PC-9 (cell line): Measurements from ENCODE around the gene NVL. TPM values are rescaled to one million over a fixed set of nuclear protein-coding genes. Genes with fewer than 3 reads are reported as not detected.
A peak's percentile ranks its signal among the peaks of the same experiment; 100 is the strongest.

Source experiments
- BruUV-seq: library from RNA; stranded (reverse); fragments of 400-500 nt; replicated peaks from 2 replicates; lab custom pipeline; 2021; lab: Mats Ljungman, UMichigan
- CTCF ChIA-PET: fragments of 300-600 bp; sonication (Branson Sonifier 250); formaldehyde crosslinking; loops from one replicate; lab custom pipeline; 2022; ENCODE audit warnings: antibody characterized with exemption; lab: Charles Lee
- POLR2A ChIA-PET: fragments of 300-600 bp; sonication (Branson Sonifier 250); formaldehyde crosslinking; loops from one replicate; lab custom pipeline; 2022; ENCODE audit warnings: antibody characterized with exemption; ENCODE audit not compliant: unreplicated experiment; lab: Charles Lee
- DNase-seq, 2 experiments: peaks; one replicate each; pipeline versions ENCODE4 v3.0.0 to v3.0.0-alpha.2; 2015 to 2022; ENCODE audit warnings: mixed read lengths in 1 of 2
- H2AFZ ChIP-seq: fragments of 200-600 bp; sonication (generic); 2 replicates; pipeline ENCODE4 v1.8.1; 2017; ENCODE audit warnings: antibody characterized with exemption
- H3F3A ChIP-seq: fragments of 200-600 bp; sonication (generic); 2 replicates; pipeline ENCODE4 v1.8.1; 2017; ENCODE audit warnings: antibody characterized with exemption, mild to moderate bottlenecking, low read depth; ENCODE audit not compliant: insufficient read depth
- H3K27ac ChIP-seq: fragments of 200-600 bp; sonication (generic); 2 replicates; pipeline ENCODE4 v1.6.1; 2016; ENCODE audit warnings: mixed run types
- H3K27me3 ChIP-seq: fragments of 200-600 bp; sonication (generic); 2 replicates; pipeline ENCODE4 v1.6.1; 2016; ENCODE audit warnings: low read depth, mixed run types; ENCODE audit not compliant: insufficient read depth
- H3K36me3 ChIP-seq: fragments of 200-600 bp; sonication (generic); 2 replicates; pipeline ENCODE4 v1.6.1; 2016; ENCODE audit warnings: low read depth, mixed run types
- H3K4me1 ChIP-seq: fragments of 200-600 bp; sonication (generic); replicated peaks from 2 replicates; pipeline ENCODE4 v1.6.1; 2016; ENCODE audit warnings: mixed run types; ENCODE audit not compliant: insufficient read depth
- H3K4me2 ChIP-seq: fragments of 200-600 bp; sonication (generic); 2 replicates; pipeline ENCODE4 v1.6.1; 2017; ENCODE audit warnings: mixed run types
- H3K4me3 ChIP-seq: fragments of 200-600 bp; sonication (generic); 2 replicates; pipeline ENCODE4 v1.6.1; 2016; ENCODE audit warnings: mixed run types
- H3K79me2 ChIP-seq: fragments of 200-600 bp; sonication (generic); 2 replicates; pipeline ENCODE4 v1.6.1; 2017; ENCODE audit warnings: low read depth, mixed run types
- H3K9me2 ChIP-seq: fragments of 200-600 bp; sonication (generic); 2 replicates; pipeline ENCODE4 v1.8.1; 2017; ENCODE audit warnings: mild to moderate bottlenecking; ENCODE audit not compliant: insufficient read depth
- H3K9me3 ChIP-seq: fragments of 200-600 bp; sonication (generic); 2 replicates; pipeline ENCODE4 v1.8.1; 2016; ENCODE audit warnings: low read depth; ENCODE audit not compliant: insufficient read depth
- H4K20me1 ChIP-seq: fragments of 200-600 bp; sonication (generic); 2 replicates; pipeline ENCODE4 v1.8.1; 2017; ENCODE audit not compliant: insufficient read depth
- EZH2 ChIP-seq: fragments of 200-600 bp; sonication (generic); IDR thresholded peaks from 2 replicates; pipeline ENCODE4 v1.8.0; 2017; ENCODE audit warnings: antibody characterized with exemption, low read depth
- intact Hi-C: fragments of 100-400 bp; cut with micrococcal nuclease; formaldehyde crosslinking; loops from one replicate; pipeline ENCODE4 v1.10.0; 2022; ENCODE audit not compliant: unreplicated experiment
- total RNA-seq: library from RNA; stranded (reverse); gene quantifications from 2 replicates; pipeline ENCODE4 v1.2.3, GENCODE V29; 2021
- TF ChIP-seq, protein P1 (sequence below): fragments of 200-600 bp; sonication (generic); conservative IDR thresholded peaks from 2 replicates; pipeline ENCODE4 v1.6.1; 2017; ENCODE audit warnings: mixed run types, antibody characterized with exemption, mild to moderate bottlenecking, moderate library complexity

Gene NVL
- total RNA-seq, 1 experiment from 2014 or later: 36.1 TPM

DNA sequence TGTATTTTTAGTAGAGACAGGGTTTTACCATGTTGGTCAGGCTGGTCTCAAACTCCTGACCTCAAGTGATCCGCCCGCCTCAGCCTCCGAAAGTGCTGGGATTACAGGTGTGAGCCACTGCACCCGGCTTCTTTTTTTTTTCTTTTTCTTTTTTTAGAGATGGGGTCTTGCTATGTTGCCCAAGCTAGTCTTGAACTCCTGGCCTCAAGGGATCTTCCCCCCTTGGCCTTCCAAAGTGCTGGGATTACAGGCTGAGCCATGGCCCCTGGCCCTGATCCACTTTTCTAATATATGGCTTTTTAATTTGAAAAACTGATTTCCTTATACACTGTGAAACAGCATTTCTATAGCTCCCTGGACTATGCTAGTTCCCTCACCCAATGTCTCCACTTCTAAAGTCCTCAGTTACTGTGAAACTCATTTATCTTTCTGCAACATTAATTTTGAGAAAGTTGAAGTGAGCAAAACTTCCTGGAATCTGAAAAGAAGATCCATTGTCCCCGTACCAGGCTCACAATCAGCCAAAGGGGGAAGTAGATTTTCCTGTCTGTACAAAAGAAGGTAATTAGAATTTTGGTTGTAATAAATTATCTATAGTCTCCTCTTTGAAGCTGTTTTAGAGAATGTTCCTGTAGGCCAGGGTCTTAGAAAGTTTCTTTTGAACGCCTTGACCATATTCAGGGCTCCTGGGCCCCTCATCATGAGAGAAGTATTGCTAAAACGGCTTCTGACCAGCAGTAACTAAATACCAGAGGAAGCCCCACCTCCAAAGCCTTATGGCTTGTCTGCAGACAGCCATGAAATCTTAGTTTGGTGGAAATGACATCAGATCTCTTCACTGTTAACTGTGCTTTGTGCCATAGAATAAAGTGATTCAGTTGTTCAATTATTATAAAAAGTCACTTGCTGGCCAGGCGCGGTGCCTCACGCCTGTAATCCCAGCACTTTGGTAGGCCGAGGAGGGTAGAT, 112.0 kb downstream of the NVL start:
- Histone ChIP-seq H3K9me3 (no peaks in the 10 kb centered on the region), H3K36me3 (no peaks in the 10 kb centered on the region), H4K20me1 (no peaks in the 10 kb centered on the region), H3F3A (peaks cover 15% of the 10 kb centered on the region), H3K79me2 (no peaks in the 10 kb centered on the region), H3K4me1 (peaks cover 16% of the 10 kb centered on the region), H3K27ac (no peak overlapping the region), H3K27me3 (no peaks in the 10 kb centered on the region), H2AFZ (no peak overlapping the region), H3K9me2 (no peaks in the 10 kb centered on the region), H3K4me3 (no peak overlapping the region), H3K4me2 (no peak overlapping the region)
- ChIA-PET CTCF (no interaction called here), POLR2A (interaction anchor here (0.7 kb wide), 1 partner anchor 14 kb away, joined by 5 read pairs; no protein-coding TSS in a partner anchor)
- no TSS peak for BruUV-seq
- intact Hi-C loops: no loop called here
- no peak for TF ChIP-seq EZH2
- TF ChIP-seq, protein P1, sequence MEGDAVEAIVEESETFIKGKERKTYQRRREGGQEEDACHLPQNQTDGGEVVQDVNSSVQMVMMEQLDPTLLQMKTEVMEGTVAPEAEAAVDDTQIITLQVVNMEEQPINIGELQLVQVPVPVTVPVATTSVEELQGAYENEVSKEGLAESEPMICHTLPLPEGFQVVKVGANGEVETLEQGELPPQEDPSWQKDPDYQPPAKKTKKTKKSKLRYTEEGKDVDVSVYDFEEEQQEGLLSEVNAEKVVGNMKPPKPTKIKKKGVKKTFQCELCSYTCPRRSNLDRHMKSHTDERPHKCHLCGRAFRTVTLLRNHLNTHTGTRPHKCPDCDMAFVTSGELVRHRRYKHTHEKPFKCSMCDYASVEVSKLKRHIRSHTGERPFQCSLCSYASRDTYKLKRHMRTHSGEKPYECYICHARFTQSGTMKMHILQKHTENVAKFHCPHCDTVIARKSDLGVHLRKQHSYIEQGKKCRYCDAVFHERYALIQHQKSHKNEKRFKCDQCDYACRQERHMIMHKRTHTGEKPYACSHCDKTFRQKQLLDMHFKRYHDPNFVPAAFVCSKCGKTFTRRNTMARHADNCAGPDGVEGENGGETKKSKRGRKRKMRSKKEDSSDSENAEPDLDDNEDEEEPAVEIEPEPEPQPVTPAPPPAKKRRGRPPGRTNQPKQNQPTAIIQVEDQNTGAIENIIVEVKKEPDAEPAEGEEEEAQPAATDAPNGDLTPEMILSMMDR: no peak
- no peak for DNase-seq

DNA sequence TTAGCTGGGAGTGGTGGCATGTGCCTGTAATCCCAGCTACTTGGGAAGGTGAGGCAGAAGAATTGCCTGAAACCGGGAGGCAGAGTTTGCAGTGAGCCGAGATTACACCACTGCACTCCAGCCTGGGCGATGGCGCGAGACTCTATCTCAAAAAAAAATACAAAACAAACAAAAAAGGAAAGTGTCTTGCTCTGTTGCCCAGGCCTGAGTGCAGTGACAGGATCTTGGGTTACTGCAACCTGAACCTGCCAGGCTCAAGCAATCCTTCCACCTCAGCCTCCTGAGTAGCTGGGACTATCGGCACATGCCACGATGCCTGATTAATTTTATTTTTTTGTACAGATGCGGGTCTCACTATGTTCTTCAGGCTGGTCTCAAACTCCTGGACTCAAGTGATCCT, 113.6 kb downstream of the NVL start:
- Histone ChIP-seq H3K4me2 (no peak overlapping the region), H3K4me3 (no peak overlapping the region), H3K27ac (no peak overlapping the region), H4K20me1 (no peaks in the 10 kb centered on the region), H3K4me1 (peaks cover 32% of the 10 kb centered on the region), H3K79me2 (no peaks in the 10 kb centered on the region), H3F3A (peaks cover 27% of the 10 kb centered on the region), H3K9me2 (no peaks in the 10 kb centered on the region), H3K9me3 (no peaks in the 10 kb centered on the region), H3K27me3 (no peaks in the 10 kb centered on the region), H2AFZ (no peak overlapping the region), H3K36me3 (no peaks in the 10 kb centered on the region)
- ChIA-PET CTCF (no interaction called here), POLR2A (no interaction called here)
- no peak for DNase-seq
- TF ChIP-seq, protein P1: no peak
- no peak for TF ChIP-seq EZH2
- BruUV-seq: no TSS peak
- intact Hi-C loops: no loop called here

DNA sequence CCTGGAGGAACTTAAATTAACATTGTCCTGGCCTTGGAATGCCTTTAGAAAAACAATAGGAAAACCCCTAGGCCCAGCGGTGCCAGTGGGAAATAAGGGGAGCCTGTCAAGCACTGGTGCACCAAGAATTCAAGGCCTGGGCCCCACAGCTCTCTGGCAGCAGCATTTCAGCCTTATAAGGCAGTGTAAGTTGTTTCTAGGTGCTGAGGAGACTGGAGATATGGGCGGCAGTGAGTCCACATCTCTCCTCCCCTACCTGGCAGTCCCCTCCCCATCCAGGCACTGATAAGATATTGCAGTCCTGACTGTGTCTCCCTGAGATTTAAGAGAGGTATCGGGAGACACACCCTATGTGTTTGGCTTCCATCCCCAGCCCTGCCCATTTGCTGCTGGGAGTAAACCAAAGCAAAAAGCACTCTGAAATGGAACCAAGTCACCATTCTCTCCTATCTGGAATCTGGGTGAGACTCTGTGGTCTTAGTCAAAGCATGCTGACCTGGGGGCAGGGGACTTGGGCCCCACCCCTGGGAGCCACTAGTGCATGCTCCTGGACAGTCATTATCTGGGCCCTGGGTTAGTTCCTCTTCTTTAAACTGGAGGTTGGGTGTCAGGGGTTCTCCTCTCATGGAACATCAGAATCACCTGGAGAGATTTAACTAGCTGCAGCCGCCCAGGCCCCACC, 116.4 kb downstream of the NVL start:
- CTCF ChIA-PET: interaction anchor here (0.7 kb wide), 2 partner anchors 8 to 45 kb away, joined by 4 read pairs; no protein-coding TSS in a partner anchor
- Histone ChIP-seq H4K20me1 (no peaks in the 10 kb centered on the region), H3K79me2 (no peaks in the 10 kb centered on the region), H3K9me3 (no peaks in the 10 kb centered on the region), H3K9me2 (no peaks in the 10 kb centered on the region), H3F3A (peaks cover 27% of the 10 kb centered on the region), H2AFZ (no peak overlapping the region), H3K4me3 (no peak overlapping the region), H3K27me3 (no peaks in the 10 kb centered on the region), H3K4me2 (peak overlapping the region; percentile 69), H3K4me1 (peaks cover 39% of the 10 kb centered on the region), H3K27ac (peak overlapping the region; percentile 80), H3K36me3 (no peaks in the 10 kb centered on the region)
- no TSS peak for BruUV-seq
- POLR2A ChIA-PET: interaction anchor here (0.5 to 0.7 kb wide), 4 partner anchors 9 to 500 kb away, joined by 3 to 16 read pairs (median 4); no protein-coding TSS in a partner anchor
- intact Hi-C loops: loop anchor here (2.0 to 5.0 kb wide), 2 partner anchors 45 to 511 kb away; no protein-coding TSS in a partner anchor
- no peak for TF ChIP-seq EZH2
- TF ChIP-seq, protein P1: no peak
- peak; percentile 71 to 74 for DNase-seq
